Left renal cortex interstitium (tissue), 4 donors: Measurements from ENCODE around the gene COQ2. TPM values are rescaled to one million over a fixed set of nuclear protein-coding genes. Genes with fewer than 3 reads are reported as not detected.
"Not testable (repeated sequence)": the region's sequence is repeated elsewhere in the genome, so short reads cannot be mapped to it uniquely, and the experiment has no call there.

Experiments used
- DNase-seq, 4 donors: peaks; one replicate each; pipeline ENCODE4 v3.0.0-alpha.2; 2013; ENCODE audit warnings: low read depth in 4 of 4, low spot score in 2 of 4, missing footprints in 1 of 4
- polyA plus RNA-seq, 4 donors: library from polyadenylated mRNA; unstranded; fragments of 120-200 nt; gene quantifications; one replicate each; pipeline ENCODE4 v1.2.1, GENCODE V29; 2013; ENCODE audit not compliant: insufficient read length in 4 of 4

The COQ2 gene
- polyA plus RNA-seq, result 10 to 100 TPM; 14.7 to 16.6 (median 16.4) TPM

GRCh38 chr4:83284193-83285054, at the start of gene COQ2:
TSS of gene COQ2 (minus strand) at chr4:83284798. CDS start at chr4:83284764, 34 bp downstream.
- peak; percentile 77 to 93 (median 81) for DNase-seq

- DNase-seq, result no peak
These were observed 47.4 kb upstream of the COQ2 start for GRCh38 chr4:83331956-83332355.

- DNase-seq, result no peak
These were observed 45.0 kb upstream of the COQ2 start for GRCh38 chr4:83329521-83330110.

GRCh38 chr4:83328521-83329187, 44.1 kb upstream of the COQ2 start:
- DNase-seq, result no peak

- no peak for DNase-seq
These were observed 41.9 kb upstream of the COQ2 start for GRCh38 chr4:83326546-83326945.

GRCh38 chr4:83325306-83325705, 40.7 kb upstream of the COQ2 start:
- not testable (repeated sequence) for DNase-seq

GRCh38 chr4:83323136-83323535, 38.5 kb upstream of the COQ2 start:
- DNase-seq, result no peak

GRCh38 chr4:83320548-83320947, 36.0 kb upstream of the COQ2 start:
- DNase-seq, result no peak

GRCh38 chr4:83318666-83319065, 34.1 kb upstream of the COQ2 start:
- DNase-seq, result no peak

- no peak for DNase-seq
These were observed 33.1 kb upstream of the COQ2 start for GRCh38 chr4:83317671-83318070.

GRCh38 chr4:83316459-83317165, 32.0 kb upstream of the COQ2 start:
- no peak for DNase-seq

- no peak for DNase-seq
These were observed 30.8 kb upstream of the COQ2 start for GRCh38 chr4:83315341-83315870.

GRCh38 chr4:83308672-83309071, 24.1 kb upstream of the COQ2 start:
- DNase-seq, result no peak

GRCh38 chr4:83307920-83308319, 23.3 kb upstream of the COQ2 start:
- DNase-seq, result no peak

GRCh38 chr4:83305187-83305586, 20.6 kb upstream of the COQ2 start:
- no peak for DNase-seq

GRCh38 chr4:83297548-83298260, 13.1 kb upstream of the COQ2 start:
- DNase-seq, result no peak

GRCh38 chr4:83293305-83294046, 8.9 kb upstream of the COQ2 start:
- no peak for DNase-seq

GRCh38 chr4:83290059-83290774, 5.6 kb upstream of the COQ2 start:
- DNase-seq, result not testable (repeated sequence)

GRCh38 chr4:83288381-83288780, 3.8 kb upstream of the COQ2 start:
- not testable (repeated sequence) for DNase-seq
